Right lobe of liver (tissue), 6 donors: ENCODE results near the gene IFI27. TPM values are rescaled to one million over a fixed set of nuclear protein-coding genes. Genes with fewer than 3 reads are reported as not detected.

ENCODE experiments used
- ATAC-seq, 4 donors: fragments of 200-7000 bp; cut with Tn5 transposase; one replicate each; pipeline ENCODE4 v1.9.1; 2020; ENCODE audit warnings: mild to moderate bottlenecking in 4 of 4, moderate library complexity in 4 of 4
- DNase-seq, 3 donors: peaks; one replicate each; pipeline ENCODE4 v3.0.0-alpha.2; 2020
- H3K27ac ChIP-seq, 3 donors: fragments of 200-600 bp; one replicate each; pipeline ENCODE4 v1.8.0; 2022
- H3K27me3 ChIP-seq, 2 donors: fragments of 200-600 bp; one replicate each; pipeline ENCODE4 v1.8.0; 2022
- H3K36me3 ChIP-seq, 4 donors: fragments of 200-600 bp; sonication (generic) in 1 of 4; one replicate each; pipeline versions ENCODE4 v1.5.1 to v1.8.0; 2017 to 2022; ENCODE audit warnings: control low read depth in 1 of 4
- H3K4me1 ChIP-seq, 4 donors: fragments of 200-600 bp; sonication (generic) in 1 of 4; one replicate each; pipeline versions ENCODE4 v1.5.1 to v1.8.0; 2017 to 2022; ENCODE audit warnings: control low read depth in 1 of 4
- H3K4me3 ChIP-seq, 3 donors: fragments of 200-600 bp; one replicate each; pipeline ENCODE4 v1.8.0; 2022
- H3K9me3 ChIP-seq, 4 donors: fragments of 200-600 bp; sonication (generic) in 1 of 4; one replicate each; pipeline versions ENCODE4 v1.5.1 to v1.8.0; 2017 to 2022; ENCODE audit warnings: control low read depth in 1 of 4
- CTCF ChIP-seq, 4 donors: fragments of 200-600 bp in 3 of 4; fragments of 450-650 bp in 1 of 4; IDR thresholded peaks; one replicate each; pipeline versions ENCODE4 v1.5.1 to v1.8.0; 2016 to 2022; ENCODE audit warnings: antibody characterized with exemption in 4 of 4, mild to moderate bottlenecking in 2 of 4
- POLR2A ChIP-seq: fragments of 450-650 bp; IDR thresholded peaks from one replicate; pipeline ENCODE4 v1.6.1; 2017; ENCODE audit warnings: antibody characterized with exemption, mild to moderate bottlenecking
- WGBS: methylation state at CpG from one replicate; pipeline ENCODE4 v1.1.6; 2018; ENCODE audit warnings: low coverage, low lambda C conversion rate; ENCODE audit not compliant: insufficient coverage; ENCODE audit errors: missing lambda C conversion rate; 5-methylcytosine and 5-hydroxymethylcytosine counted together
- intact Hi-C, 2 donors: fragments of 100-400 bp; cut with DNase I; formaldehyde crosslinking; loops; one replicate each; pipeline versions ENCODE4 v1.11.2 to v1.14.1; 2022
- total RNA-seq, 6 experiments: library from RNA; depleted of rRNA in 2 of 6; stranded (reverse); fragments of >200 nt in 2 of 6; fragmentation: NEBNext Ultra II Directional in 3 of 6; extraction: Animal tissue kit (Norgen Biotek cat#: 25700) in 3 of 6; gene quantifications; one replicate each; pipeline versions ENCODE4 v1.1.0 to v1.2.4, GENCODE V29; 2016 to 2023
- donor health status: DM: no; HTN: yes; CAD: no.
- donor health status: DM: no; HTN: no; CAD: no.
- donor health status: DM: no; HTN: no; CAD: no.
- donor health status: DM: no; HTN: yes; CAD: no.
- donor health status: DM: no; HTN: yes; CAD: no.

IFI27 gene
- total RNA-seq, 6 experiments from 2014 or later, result 10.0 to 32.5 (median 16.9) TPM

- 83% methylated on average over 4 of the region's 4 CpGs for WGBS
- Histone ChIP-seq H3K36me3 (no peaks in the 10 kb centered on the region), H3K27me3 (no peaks in the 10 kb centered on the region), H3K4me1 (no peaks in the 10 kb centered on the region), H3K9me3 (no peaks in the 10 kb centered on the region), H3K4me3 (no peak overlapping the region), H3K27ac (no peak overlapping the region)
- intact Hi-C loops, result no loop called here
- DNase-seq (no peak), ATAC-seq (no peak)
- TF ChIP-seq POLR2A, result no peak
- TF ChIP-seq CTCF (IDR thresholded peaks at IDR 0.05), result no peak
Observed at GRCh38 chr14:94089479-94089878, 21.1 kb upstream of the IFI27 start.

DNA sequence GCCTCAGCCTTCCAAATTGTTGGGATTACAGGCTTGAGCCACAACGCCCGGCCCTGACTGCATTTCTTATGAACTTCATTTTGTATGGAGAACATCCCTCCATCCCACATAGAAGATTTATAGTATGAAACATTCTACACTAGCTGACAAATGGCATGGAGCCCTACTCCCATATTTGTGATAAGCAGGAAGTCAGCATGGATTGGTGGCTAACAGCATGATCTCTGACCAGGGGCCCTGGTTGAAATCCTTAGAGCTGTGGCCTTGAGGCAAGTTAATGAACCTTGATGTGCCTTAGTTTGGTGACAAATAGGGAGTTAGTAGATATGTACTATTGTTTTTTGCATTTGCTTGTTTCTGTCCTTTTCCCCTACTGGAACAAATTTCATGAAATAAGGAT is 17.1 kb upstream of the IFI27 start:
- no peak for DNase-seq

GRCh38 chr14:94097091-94097490 is 13.4 kb upstream of the IFI27 start:
- Histone ChIP-seq H3K4me3 (no peak overlapping the region), H3K36me3 (no peaks in the 10 kb centered on the region), H3K4me1 (no peaks in the 10 kb centered on the region), H3K27me3 (no peaks in the 10 kb centered on the region), H3K9me3 (no peaks in the 10 kb centered on the region), H3K27ac (no peak overlapping the region)
- no peak for TF ChIP-seq POLR2A
- TF ChIP-seq CTCF (IDR thresholded peaks at IDR 0.05), result no peak
- no peak for DNase-seq
- ATAC-seq, result no peak
- intact Hi-C loops, result no loop called here
- WGBS, result 89% methylated on average over 4 of the region's 4 CpGs

More for the DNA sequence above, 17.1 kb upstream of the IFI27 start:
- TF ChIP-seq CTCF (IDR thresholded peaks at IDR 0.05) (no peak), POLR2A (no peak)
- WGBS, result 95% methylated on average over 2 of the region's 2 CpGs
- H3K9me3 ChIP-seq, result no peaks in the 10 kb centered on the region
- H3K27ac ChIP-seq, result no peak overlapping the region
- no peak overlapping the region for H3K4me3 ChIP-seq
- intact Hi-C loops, result no loop called here
- no peaks in the 10 kb centered on the region for H3K27me3 ChIP-seq
- ATAC-seq, result no peak
- H3K36me3 ChIP-seq, result no peaks in the 10 kb centered on the region
- no peaks in the 10 kb centered on the region for H3K4me1 ChIP-seq

GRCh38 chr14:94098326-94098992 is 12.1 kb upstream of the IFI27 start:
- Histone ChIP-seq H3K36me3 (no peaks in the 10 kb centered on the region), H3K9me3 (no peaks in the 10 kb centered on the region), H3K4me1 (no peaks in the 10 kb centered on the region), H3K27me3 (no peaks in the 10 kb centered on the region), H3K4me3 (no peak overlapping the region), H3K27ac (no peak overlapping the region)
- 50% methylated on average over 8 of the region's 10 CpGs for WGBS
- intact Hi-C loops, result no loop called here
- DNase-seq (no peak), ATAC-seq (no peak)
- TF ChIP-seq POLR2A (no peak), CTCF (IDR thresholded peaks at IDR 0.05) (no peak)
